ENCODE data around the gene FBXL13.
"Not testable (repeated sequence)": the region's sequence is repeated elsewhere in the genome, so short reads cannot be mapped to it uniquely, and the experiment has no call there.

The FBXL13 gene

DNA sequence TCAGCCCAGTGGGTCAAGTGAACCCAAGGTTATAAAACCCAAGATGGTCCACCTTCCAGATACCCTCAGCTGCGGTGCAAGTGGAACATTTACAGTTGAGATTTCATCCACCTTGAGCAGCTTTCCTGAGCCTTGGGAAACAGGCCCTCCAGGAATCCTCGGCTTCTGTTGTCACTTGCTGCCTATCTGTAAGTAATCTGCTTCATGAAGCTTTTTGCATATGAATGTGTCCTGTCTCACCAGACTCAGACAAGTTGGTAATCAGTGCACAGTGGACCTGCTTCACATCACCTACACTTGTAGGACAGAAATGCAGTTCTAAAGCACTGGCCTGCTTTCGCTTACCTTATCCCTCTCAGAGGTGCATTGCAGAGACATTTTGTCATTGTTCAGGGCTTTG lies 245.5 kb downstream of the FBXL13 start:
- Mint-ChIP-seq H3K27me3 (no peaks in the 10 kb centered on the region), H3K4me3 (no peak overlapping the region), H3K9me3 (no peaks in the 10 kb centered on the region), H3K4me1 (ENCODE audit: low read depth in 2 of 2) (no peaks in the 10 kb centered on the region), H3K36me3 (ENCODE audit: insufficient read depth) (peaks cover 5% of the 10 kb centered on the region), H3K27ac (no peak overlapping the region)
- DNase-seq = no peak
- no peak for ATAC-seq (replicated peaks)

GRCh38 chr7:102828286-102828685 lies 246.3 kb downstream of the FBXL13 start:
- ATAC-seq (replicated peaks) = no peak
- DNase-seq = no peak
- H3K4me3 Mint-ChIP-seq = no peak overlapping the region
- no peak overlapping the region for H3K27ac Mint-ChIP-seq
- no peaks in the 10 kb centered on the region for H3K9me3 Mint-ChIP-seq
- no peaks in the 10 kb centered on the region for H3K27me3 Mint-ChIP-seq
- H3K36me3 Mint-ChIP-seq (ENCODE audit: insufficient read depth) = peaks cover 5% of the 10 kb centered on the region
- no peaks in the 10 kb centered on the region for H3K4me1 Mint-ChIP-seq (ENCODE audit: low read depth in 2 of 2)

DNA sequence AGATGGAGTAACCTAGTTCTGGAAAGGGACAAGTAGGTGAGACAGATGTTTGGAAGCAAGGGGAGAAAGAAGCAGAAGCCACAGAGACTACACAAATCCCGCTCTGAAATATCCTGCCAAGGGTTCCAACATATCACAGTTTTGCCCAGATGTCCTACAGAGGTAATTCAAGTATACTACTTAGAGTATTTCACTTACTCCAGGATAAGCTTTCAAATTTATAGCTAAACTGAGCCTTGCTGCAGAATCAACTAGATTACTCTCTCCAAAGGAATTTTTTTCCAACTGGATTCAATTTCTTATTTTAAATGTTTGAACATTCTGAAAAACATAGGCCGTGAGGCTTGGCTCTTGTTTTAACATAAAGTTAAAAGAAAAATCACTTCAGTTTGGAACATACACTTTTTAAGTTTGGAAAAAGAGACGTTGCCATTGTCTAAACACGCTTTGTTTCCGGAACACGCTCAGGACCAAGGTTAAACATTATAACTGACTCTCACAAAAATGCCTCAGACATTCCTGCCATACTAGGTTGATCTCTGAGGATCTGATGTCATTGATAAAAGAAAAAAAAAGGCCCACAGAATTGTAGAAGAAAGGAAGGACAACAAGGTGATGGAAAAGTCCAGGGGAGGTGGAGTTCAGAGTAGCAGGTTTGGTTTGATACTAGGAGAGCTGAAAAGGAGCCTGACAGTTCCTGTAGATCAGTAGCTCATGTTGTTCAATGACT lies 251.0 kb downstream of the FBXL13 start:
- H3K9me3 Mint-ChIP-seq = no peaks in the 10 kb centered on the region

DNA sequence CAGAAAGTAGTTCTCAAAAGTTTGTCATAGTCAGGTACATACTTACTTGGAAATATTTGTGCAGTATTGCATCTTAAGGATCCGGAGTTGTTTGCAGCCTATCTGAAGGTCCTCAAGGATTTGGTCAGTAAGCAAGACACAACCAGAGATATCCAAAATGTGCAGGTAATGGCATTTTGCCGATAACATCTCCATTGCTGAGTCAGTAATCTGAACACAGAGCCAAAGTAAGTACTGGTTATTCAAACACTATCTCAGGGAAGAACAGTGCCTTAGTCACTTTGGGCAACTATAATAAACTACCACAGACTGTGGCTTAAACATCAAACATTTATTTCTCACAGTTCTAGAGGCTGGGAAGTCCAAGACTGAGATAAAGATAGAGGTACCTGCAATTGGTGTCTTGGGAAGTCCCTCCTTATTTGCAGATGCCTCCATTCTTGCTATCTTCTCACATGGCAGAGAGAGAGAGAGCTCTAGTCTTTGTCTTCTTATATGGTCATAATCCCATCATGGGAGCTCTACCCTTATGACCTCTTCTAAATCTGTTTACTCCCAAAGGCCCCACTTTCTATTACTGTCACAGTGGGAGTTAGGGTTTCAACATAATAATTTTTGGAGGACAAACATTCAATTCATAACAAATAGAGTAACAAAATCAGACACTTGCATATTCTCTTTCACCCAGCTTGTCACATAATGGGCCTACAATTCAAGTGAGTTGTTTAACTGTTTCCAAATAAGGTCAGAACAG lies 252.4 kb downstream of the FBXL13 start:
- ATAC-seq (replicated peaks) = no peak
- DNase-seq = no peak
- no peaks in the 10 kb centered on the region for H3K4me1 Mint-ChIP-seq (ENCODE audit: low read depth in 2 of 2)
- no peaks in the 10 kb centered on the region for H3K9me3 Mint-ChIP-seq
- no peaks in the 10 kb centered on the region for H3K27me3 Mint-ChIP-seq
- no peak overlapping the region for H3K27ac Mint-ChIP-seq
- no peak overlapping the region for H3K4me3 Mint-ChIP-seq
- H3K36me3 Mint-ChIP-seq (ENCODE audit: insufficient read depth) = peaks cover 9% of the 10 kb centered on the region

More for the DNA sequence above, 251.0 kb downstream of the FBXL13 start:
- Mint-ChIP-seq H3K4me3 (no peak overlapping the region), H3K4me1 (ENCODE audit: low read depth in 2 of 2) (no peaks in the 10 kb centered on the region), H3K27me3 (no peaks in the 10 kb centered on the region), H3K27ac (no peak overlapping the region), H3K36me3 (ENCODE audit: insufficient read depth) (peaks cover 9% of the 10 kb centered on the region)
- no peak for DNase-seq
- no peak for ATAC-seq (replicated peaks)

DNA sequence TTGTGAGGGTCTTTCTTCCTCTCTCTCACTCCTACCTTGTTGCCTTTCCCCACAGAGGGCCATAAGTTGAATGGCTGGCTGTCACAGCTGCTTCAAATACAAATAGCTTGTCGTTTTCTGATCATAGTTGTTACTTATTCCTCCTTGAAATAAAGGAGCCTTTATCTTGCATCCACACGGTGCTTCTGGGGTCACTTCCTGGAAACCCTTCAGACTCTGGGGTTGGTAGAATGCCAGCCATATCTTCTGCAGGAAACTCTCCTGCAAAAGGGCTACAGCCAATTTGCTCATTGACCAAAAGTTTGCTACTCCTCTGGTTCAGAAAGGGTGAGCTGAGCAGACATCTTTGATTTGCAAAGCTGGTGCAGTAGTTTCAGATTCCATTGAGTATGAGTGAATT lies 255.4 kb downstream of the FBXL13 start:
- no peaks in the 10 kb centered on the region for H3K4me1 Mint-ChIP-seq (ENCODE audit: low read depth in 2 of 2)
- no peaks in the 10 kb centered on the region for H3K27me3 Mint-ChIP-seq
- no peak overlapping the region for H3K27ac Mint-ChIP-seq
- ATAC-seq (replicated peaks) (no peak), DNase-seq (no peak)
- H3K36me3 Mint-ChIP-seq (ENCODE audit: insufficient read depth) = peaks cover 4% of the 10 kb centered on the region
- H3K4me3 Mint-ChIP-seq = no peak overlapping the region
- no peaks in the 10 kb centered on the region for H3K9me3 Mint-ChIP-seq

DNA sequence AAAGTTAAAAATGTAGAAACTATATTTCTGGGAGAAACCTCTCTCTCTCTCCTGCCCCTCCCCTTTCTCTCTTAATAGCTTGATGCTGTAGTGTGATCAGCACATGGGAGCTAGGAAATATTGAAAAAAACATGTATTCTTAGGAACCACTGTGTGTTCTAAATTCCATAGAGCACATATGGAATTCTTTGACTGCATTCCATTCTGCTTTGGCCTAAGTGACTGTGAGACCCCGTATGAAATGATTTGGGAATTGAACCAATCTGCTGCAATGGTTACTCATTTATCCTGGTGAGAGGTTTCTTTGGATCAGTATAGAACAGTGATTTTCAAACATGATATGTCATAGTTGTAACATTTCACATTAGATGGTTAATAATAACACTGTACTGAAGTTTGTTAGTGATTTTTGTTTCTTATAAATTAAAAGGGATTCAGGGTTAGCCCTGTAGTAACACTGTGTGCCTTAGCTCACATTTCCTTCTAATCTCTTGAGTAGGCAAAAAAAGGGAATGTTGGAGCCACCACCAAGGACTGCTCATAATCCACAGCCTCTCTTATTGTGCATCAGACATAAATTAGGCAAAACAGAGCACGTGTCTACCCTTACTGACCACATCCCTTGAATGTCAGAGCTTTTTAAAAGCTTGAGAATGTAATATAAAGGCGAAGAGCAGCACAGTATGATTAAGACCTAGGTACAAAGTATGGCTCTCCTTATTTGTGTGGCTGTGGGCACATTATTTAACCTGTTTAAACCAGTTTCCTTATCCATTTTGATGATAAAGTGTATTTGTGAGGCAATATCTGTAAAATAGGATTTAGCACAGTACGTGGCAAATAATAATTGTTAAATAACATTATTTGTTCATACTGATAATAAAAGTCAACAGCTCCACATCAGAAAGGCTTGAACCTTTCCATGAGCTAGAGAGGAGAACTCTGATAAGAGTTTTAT lies 256.7 kb downstream of the FBXL13 start:
- no peak for ATAC-seq (replicated peaks)
- no peak overlapping the region for H3K27ac Mint-ChIP-seq
- H3K9me3 Mint-ChIP-seq = no peaks in the 10 kb centered on the region
- no peaks in the 10 kb centered on the region for H3K4me1 Mint-ChIP-seq (ENCODE audit: low read depth in 2 of 2)
- H3K4me3 Mint-ChIP-seq = no peak overlapping the region
- no peak for DNase-seq
- H3K27me3 Mint-ChIP-seq = no peaks in the 10 kb centered on the region
- peaks cover 4% of the 10 kb centered on the region for H3K36me3 Mint-ChIP-seq (ENCODE audit: insufficient read depth)

DNA sequence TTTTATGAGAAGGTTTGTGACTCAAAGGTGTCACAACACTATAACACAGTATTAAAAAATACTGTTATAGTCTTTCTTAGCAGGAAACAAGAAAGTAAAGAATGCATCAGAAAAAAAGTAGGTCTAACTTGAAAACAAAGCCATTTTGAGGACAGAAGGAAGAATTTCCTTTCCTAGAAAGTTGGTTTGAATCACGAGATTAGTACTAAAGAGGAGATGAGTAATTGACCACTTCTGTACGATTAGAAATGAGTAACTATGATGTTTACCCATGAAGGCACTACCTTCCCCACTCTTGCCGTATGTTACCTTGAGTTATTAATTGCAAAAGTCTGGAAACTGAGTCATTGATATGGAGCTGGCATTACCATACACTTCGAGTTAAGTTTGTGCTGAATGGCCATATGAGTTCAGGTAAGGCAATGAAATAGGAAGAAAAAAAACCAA lies 260.5 kb downstream of the FBXL13 start:
- Mint-ChIP-seq H3K4me1 (ENCODE audit: low read depth in 2 of 2) (no peaks in the 10 kb centered on the region), H3K9me3 (no peaks in the 10 kb centered on the region), H3K27me3 (no peaks in the 10 kb centered on the region), H3K36me3 (ENCODE audit: insufficient read depth) (peaks cover 3% of the 10 kb centered on the region), H3K4me3 (no peak overlapping the region), H3K27ac (no peak overlapping the region)
- DNase-seq (no peak), ATAC-seq (replicated peaks) (no peak)

GRCh38 chr7:102813191-102814024 lies 261.2 kb downstream of the FBXL13 start:
- H3K27me3 Mint-ChIP-seq = no peaks in the 10 kb centered on the region

GRCh38 chr7:102811942-102812678 lies 262.5 kb downstream of the FBXL13 start:
- Mint-ChIP-seq H3K4me1 (ENCODE audit: low read depth in 2 of 2) (no peaks in the 10 kb centered on the region), H3K9me3 (no peaks in the 10 kb centered on the region), H3K27ac (no peak overlapping the region), H3K36me3 (ENCODE audit: insufficient read depth) (peaks cover 3% of the 10 kb centered on the region), H3K4me3 (no peak overlapping the region), H3K27me3 (no peaks in the 10 kb centered on the region)
- no peak for DNase-seq
- ATAC-seq (replicated peaks) = no peak

More at GRCh38 chr7:102813191-102814024, 261.2 kb downstream of the FBXL13 start:
- Mint-ChIP-seq H3K36me3 (ENCODE audit: insufficient read depth) (peaks cover 3% of the 10 kb centered on the region), H3K27ac (no peak overlapping the region), H3K9me3 (no peaks in the 10 kb centered on the region), H3K4me3 (no peak overlapping the region), H3K4me1 (ENCODE audit: low read depth in 2 of 2) (no peaks in the 10 kb centered on the region)
- DNase-seq (no peak), ATAC-seq (replicated peaks) (no peak)

DNA sequence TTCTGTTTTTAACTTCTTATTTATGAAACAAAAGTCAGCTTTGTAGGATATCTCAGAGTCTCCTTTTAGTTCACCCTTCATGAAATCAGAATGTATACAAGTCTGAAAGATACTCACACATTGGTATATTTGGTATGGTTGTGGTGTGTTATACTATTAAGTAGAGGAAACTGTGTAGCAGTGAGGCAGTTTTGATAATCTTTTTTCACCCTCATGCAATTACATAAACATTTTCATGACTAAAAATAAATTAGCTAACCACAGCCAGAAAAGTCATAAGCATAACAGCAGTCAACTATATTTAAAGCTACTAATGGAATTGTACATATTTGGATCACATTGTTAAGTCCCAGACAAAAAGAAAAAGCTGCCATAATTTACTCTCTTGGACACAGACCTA lies 263.7 kb downstream of the FBXL13 start:
- H3K4me1 Mint-ChIP-seq (ENCODE audit: low read depth in 2 of 2) = no peaks in the 10 kb centered on the region
- DNase-seq = no peak
- ATAC-seq (replicated peaks) = no peak
- no peak overlapping the region for H3K27ac Mint-ChIP-seq
- H3K36me3 Mint-ChIP-seq (ENCODE audit: insufficient read depth) = peaks cover 5% of the 10 kb centered on the region
- H3K4me3 Mint-ChIP-seq = no peak overlapping the region
- no peaks in the 10 kb centered on the region for H3K9me3 Mint-ChIP-seq
- H3K27me3 Mint-ChIP-seq = no peaks in the 10 kb centered on the region

DNA sequence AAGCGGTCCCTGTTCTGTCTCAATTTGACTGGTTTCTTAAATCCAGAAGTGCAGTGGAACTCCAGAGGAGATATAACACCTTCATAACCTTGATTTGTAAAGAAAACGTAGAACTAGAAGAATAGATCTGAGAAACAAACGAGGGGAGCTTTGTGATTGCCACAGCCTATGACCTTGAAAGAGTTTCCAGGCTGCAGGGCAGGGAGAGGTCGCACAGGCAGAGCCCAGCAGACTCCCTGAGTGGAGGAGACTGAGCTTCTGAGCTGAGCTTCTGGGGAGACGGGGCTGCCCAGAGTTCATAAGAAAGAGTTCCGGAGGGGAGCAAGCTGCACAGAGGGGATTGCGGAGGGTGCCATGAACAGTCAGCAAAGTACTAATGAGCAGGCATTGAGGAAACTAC lies 268.0 kb downstream of the FBXL13 start:
- ATAC-seq (replicated peaks) (no peak), DNase-seq (no peak)
- H3K9me3 Mint-ChIP-seq = peaks cover 0 to 18% of the 10 kb centered on the region in 2 donors
- no peak overlapping the region for H3K27ac Mint-ChIP-seq
- no peaks in the 10 kb centered on the region for H3K27me3 Mint-ChIP-seq
- H3K4me1 Mint-ChIP-seq (ENCODE audit: low read depth in 2 of 2) = no peaks in the 10 kb centered on the region
- H3K4me3 Mint-ChIP-seq = no peak overlapping the region
- peaks cover 5% of the 10 kb centered on the region for H3K36me3 Mint-ChIP-seq (ENCODE audit: insufficient read depth)

DNA sequence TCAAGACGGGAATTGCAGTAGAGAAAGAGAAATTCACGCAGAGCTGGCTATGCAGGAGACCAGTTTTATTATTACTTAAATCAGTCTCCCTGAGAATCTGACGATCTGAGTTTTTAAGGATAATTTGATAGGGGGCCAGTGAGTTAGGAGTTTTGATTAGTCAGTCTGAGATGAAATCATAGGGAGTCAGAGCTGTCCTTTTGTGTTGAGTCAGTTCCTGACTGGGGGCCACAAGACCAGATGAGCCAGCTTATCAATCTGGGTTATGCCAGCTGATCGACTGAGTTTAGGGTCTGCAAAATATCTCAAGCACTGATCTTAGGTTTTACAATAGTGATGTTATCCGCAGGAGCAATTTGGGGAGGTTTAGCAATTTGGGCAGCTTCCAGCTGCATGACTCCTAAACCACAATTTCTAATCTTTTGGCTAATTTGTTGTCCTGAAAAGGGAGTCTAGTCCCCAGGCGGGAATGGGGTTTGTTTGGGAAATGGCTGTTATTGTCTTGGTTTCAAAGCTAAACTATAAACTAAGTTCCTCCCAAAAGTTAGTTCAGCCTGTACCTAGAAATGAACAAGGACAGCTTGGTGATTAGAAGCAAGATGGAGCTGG lies 278.5 kb downstream of the FBXL13 start:
- not testable (repeated sequence) for H3K36me3 Mint-ChIP-seq (ENCODE audit: insufficient read depth); H3K9me3 Mint-ChIP-seq; H3K4me3 Mint-ChIP-seq; H3K4me1 Mint-ChIP-seq (ENCODE audit: low read depth in 2 of 2); ATAC-seq (replicated peaks); H3K27ac Mint-ChIP-seq; DNase-seq; H3K27me3 Mint-ChIP-seq
